HG03159 (cell line): Measurements from ENCODE around the gene CDC14A.
A peak's percentile ranks its signal among the peaks of the same experiment; 100 is the strongest.
"Not testable (repeated sequence)": the region's sequence is repeated elsewhere in the genome, so short reads cannot be mapped to it uniquely, and the experiment has no call there.

ENCODE experiments used
- ATAC-seq: cut with Tn5 transposase; IDR thresholded peaks from one replicate; pipeline ENCODE4 v1.9.1; 2021; ENCODE audit warnings: mild to moderate bottlenecking, moderate library complexity; ENCODE audit not compliant: unreplicated experiment

CDC14A gene

GRCh38 chr1:100332331-100332730 lies 20.0 kb upstream of the CDC14A start:
- no peak for ATAC-seq

- ATAC-seq = no peak
These were observed 16.9 kb upstream of the CDC14A start for GRCh38 chr1:100335436-100335835.

GRCh38 chr1:100337878-100338277 lies 14.4 kb upstream of the CDC14A start:
- not testable (repeated sequence) for ATAC-seq

GRCh38 chr1:100339735-100340134 lies 12.6 kb upstream of the CDC14A start:
- not testable (repeated sequence) for ATAC-seq

GRCh38 chr1:100340494-100340893 lies 11.8 kb upstream of the CDC14A start:
- no peak for ATAC-seq

- no peak for ATAC-seq
These were observed 10.0 kb upstream of the CDC14A start for GRCh38 chr1:100342348-100342747.

- ATAC-seq = no peak
These were observed 8.4 kb upstream of the CDC14A start for GRCh38 chr1:100343897-100344296.

- no peak for ATAC-seq
These were observed 7.5 kb upstream of the CDC14A start for GRCh38 chr1:100344774-100345173.

GRCh38 chr1:100346387-100346786 lies 5.9 kb upstream of the CDC14A start:
- no peak for ATAC-seq

GRCh38 chr1:100347009-100347966 lies 5.0 kb upstream of the CDC14A start:
- ATAC-seq = no peak

GRCh38 chr1:100348549-100349144 lies 3.7 kb upstream of the CDC14A start:
- no peak for ATAC-seq

GRCh38 chr1:100349246-100349645 lies 3.1 kb upstream of the CDC14A start:
- ATAC-seq = no peak

GRCh38 chr1:100350787-100351094 lies 1.6 kb upstream of the CDC14A start:
- no peak for ATAC-seq

- peak; percentile 53 for ATAC-seq
These were observed 1.0 kb upstream of the CDC14A start for GRCh38 chr1:100351095-100351887.

GRCh38 chr1:100353071-100353801 lies 930 bp downstream of the CDC14A start:
- peak; percentile 18 for ATAC-seq

GRCh38 chr1:100353988-100354387 lies 1.7 kb downstream of the CDC14A start:
- ATAC-seq = no peak

- no peak for ATAC-seq
These were observed 2.7 kb downstream of the CDC14A start for GRCh38 chr1:100354971-100355394.

- ATAC-seq = no peak
These were observed 5.9 kb downstream of the CDC14A start for GRCh38 chr1:100358210-100358609.

GRCh38 chr1:100359139-100359538 lies 6.8 kb downstream of the CDC14A start:
- ATAC-seq = no peak

GRCh38 chr1:100360790-100361510 lies 8.6 kb downstream of the CDC14A start:
- ATAC-seq = no peak
